GM12878 (cell line): Measurements from ENCODE around the gene MYO1E. TPM values are rescaled to one million over a fixed set of nuclear protein-coding genes. Genes with fewer than 3 reads are reported as not detected.
A peak's percentile ranks its signal among the peaks of the same experiment; 100 is the strongest.

ENCODE experiments used
- ATAC-seq: fragments of 200-7000 bp; cut with Tn5 transposase; 3 replicates; pipeline ENCODE4 v1.9.1; 2020; ENCODE audit warnings: mild to moderate bottlenecking, moderate library complexity
- BruUV-seq: library from RNA; stranded (reverse); fragments of 400-500 nt; replicated peaks from 2 replicates; lab custom pipeline; 2021; lab: Mats Ljungman, UMichigan
- CTCF ChIA-PET: fragments of 300-600 bp; sonication (Branson Sonifier 250); formaldehyde crosslinking; extraction: SDS; loops from one replicate; lab custom pipeline; 2021; ENCODE audit warnings: inconsistent platforms; lab: Yijun Ruan, JAX
- POLR2A ChIA-PET: fragments of 350-600 bp; formaldehyde crosslinking; extraction: SDS; loops from one replicate; lab custom pipeline; 2021; ENCODE audit warnings: inconsistent platforms; lab: Charles Lee
- RAD21 ChIA-PET: fragments of 300-600 bp; sonication (Branson Sonifier 250); formaldehyde crosslinking; loops from one replicate; lab custom pipeline; 2023; ENCODE audit warnings: antibody characterized with exemption; ENCODE audit not compliant: unreplicated experiment; lab: Charles Lee
- SMC1A ChIA-PET: fragments of 300-600 bp; sonication (Branson Sonifier 250); formaldehyde crosslinking; loops from one replicate; lab custom pipeline; 2023; ENCODE audit not compliant: unreplicated experiment, uncharacterized antibody; lab: Charles Lee
- DNase-seq: peaks from one replicate; pipeline ENCODE4 v3.0.0-alpha.2; 2011; ENCODE audit warnings: low read depth, low spot score
- FAIRE-seq: peaks from 3 replicates; lab custom pipeline; 2011; peaks lifted over from hg19 to GRCh38; lab: Jason Lieb, UNC
- H2AFZ ChIP-seq: 2 replicates; pipeline ENCODE4 v1.6.0; 2011; ENCODE audit warnings: low read depth, low read length, control low read depth; ENCODE audit not compliant: control insufficient read depth
- H3K27ac ChIP-seq: 2 replicates; pipeline ENCODE4 v1.5.1; 2011; ENCODE audit warnings: control low read depth; ENCODE audit not compliant: control insufficient read depth, insufficient read depth
- H3K27me3 ChIP-seq, 2 experiments: replicated peaks in 1 of 2; 2 replicates each; pipeline versions ENCODE4 v1.6.0 to v1.6.1; 2011; ENCODE audit warnings: low read length in 1 of 2; ENCODE audit not compliant: control insufficient read depth in 2 of 2, insufficient read depth in 2 of 2
- H3K36me3 ChIP-seq, 2 experiments: 2 replicates each; pipeline ENCODE4 v1.5.1; 2011; ENCODE audit warnings: low read length in 1 of 2; ENCODE audit not compliant: control insufficient read depth in 2 of 2, insufficient read depth in 2 of 2
- H3K4me1 ChIP-seq: 2 replicates; pipeline ENCODE4 v1.6.1; 2011; ENCODE audit warnings: mild to moderate bottlenecking, low read length, moderate library complexity, mixed read lengths; ENCODE audit not compliant: control insufficient read depth, insufficient read depth
- H3K4me2 ChIP-seq: 2 replicates; pipeline ENCODE4 v1.6.0; 2011; ENCODE audit warnings: control low read depth; ENCODE audit not compliant: control insufficient read depth, insufficient read depth
- H3K4me3 ChIP-seq: fragments of 200-600 bp; sonication (generic); 2 replicates; pipeline ENCODE4 v1.5.1; 2016
- H3K79me2 ChIP-seq: 2 replicates; pipeline ENCODE4 v1.6.0; 2011; ENCODE audit warnings: low read length; ENCODE audit not compliant: control insufficient read depth, insufficient read depth
- H3K9ac ChIP-seq: 2 replicates; pipeline ENCODE4 v1.8.0; 2011; ENCODE audit warnings: low read length, control low read depth, mixed read lengths; ENCODE audit not compliant: control insufficient read depth, insufficient read depth
- H3K9me3 ChIP-seq: replicated peaks from 3 replicates; pipeline ENCODE4 v1.5.1; 2011; ENCODE audit warnings: mild to moderate bottlenecking, low read length; ENCODE audit not compliant: control insufficient read depth, insufficient read depth
- H4K20me1 ChIP-seq: 2 replicates; pipeline ENCODE4 v1.6.0; 2011; ENCODE audit not compliant: control insufficient read depth, insufficient read depth
- EGR1 ChIP-seq, 2 experiments: IDR thresholded peaks; 1 replicate in 1 of 2; 2 replicates in 1 of 2; pipeline ENCODE4 v1.6.1; 2011 to 2012; ENCODE audit warnings: low read depth in 2 of 2, low read length in 2 of 2, borderline replicate concordance in 1 of 2, mild to moderate bottlenecking in 1 of 2, moderate library complexity in 1 of 2
- MEF2B ChIP-seq: fragments of 450-650 bp; IDR thresholded peaks from 2 replicates; pipeline ENCODE4 v1.6.1; 2018; ENCODE audit warnings: mild to moderate bottlenecking, moderate library complexity; ENCODE audit not compliant: partially characterized antibody, poor library complexity, severe bottlenecking
- RELA ChIP-seq: fragments of 450-650 bp; IDR thresholded peaks from 2 replicates; pipeline ENCODE4 v1.8.0; 2014; ENCODE audit warnings: borderline replicate concordance; ENCODE audit not compliant: partially characterized antibody
- REST ChIP-seq: IDR thresholded peaks from 2 replicates; pipeline ENCODE4 v1.6.1; 2012; ENCODE audit warnings: mild to moderate bottlenecking, low read depth, low read length
- SIX5 ChIP-seq: IDR thresholded peaks from 2 replicates; pipeline ENCODE4 v1.6.1; 2011; ENCODE audit warnings: mild to moderate bottlenecking, low read depth, low read length, moderate library complexity; ENCODE audit not compliant: severe bottlenecking
- SMAD1 ChIP-seq: fragments of 450-650 bp; IDR thresholded peaks from 2 replicates; pipeline ENCODE4 v1.6.1; 2018; ENCODE audit warnings: mild to moderate bottlenecking, low read depth; ENCODE audit not compliant: partially characterized antibody
- TCF3 ChIP-seq: IDR thresholded peaks from 2 replicates; pipeline ENCODE4 v1.6.1; 2012; ENCODE audit warnings: low read depth, mild to moderate bottlenecking, low read length, borderline replicate concordance; ENCODE audit not compliant: insufficient read depth
- WGBS: methylation state at CpG from one replicate; pipeline ENCODE4 v1.1.6; 2016; ENCODE audit warnings: low lambda C conversion rate; ENCODE audit not compliant: insufficient replicate concordance, insufficient coverage; ENCODE audit errors: missing lambda C conversion rate; 5-methylcytosine and 5-hydroxymethylcytosine counted together
- in situ Hi-C: fragments of 300-500 bp; cut with MboI; formaldehyde crosslinking; loops from 9 replicates; pipeline ENCODE4 v1.14.3; 2018; ENCODE audit warnings: mixed read lengths
- intact Hi-C: fragments of 100-400 bp; cut with micrococcal nuclease; formaldehyde crosslinking; loops from one replicate; pipeline ENCODE4 v1.14.2; 2022; ENCODE audit not compliant: unreplicated experiment
- polyA plus RNA-seq, 11 experiments: library from polyadenylated mRNA; depleted of rRNA in 4 of 11; unstranded in 6 of 11; stranded (reverse) in 5 of 11; fragments of >200 nt; fragmentation: Nextera tagmentation in 4 of 11; fragmentation: Illumina TruSeq in 1 of 11; extraction: Ambion mirVana in 4 of 11; extraction: Trizol in 1 of 11; gene quantifications; 1 replicate in 1 of 11; 2 replicates in 10 of 11; pipeline versions ENCODE4 v1.2.1 to v1.2.3, GENCODE V29; 2011 to 2016; ENCODE audit warnings: inconsistent platforms in 2 of 11, missing spikeins in 2 of 11, low read depth in 1 of 11
- total RNA-seq, 4 experiments: library from RNA; depleted of rRNA in 3 of 4; stranded (reverse); fragments of >200 nt in 3 of 4; fragmentation: Illumina TruSeq in 1 of 4; extraction: Trizol in 1 of 4; gene quantifications; 2 replicates each; pipeline versions ENCODE4 v1.2.1 to v1.2.3, GENCODE V29; 2013 to 2021

MYO1E gene
- total and polyA plus RNA-seq, 10 of the 15 experiments (the other 5 are each of a cell fraction or from before 2014, with no cell fraction given) = 10.3 to 266 (median 64.9) TPM

DNA sequence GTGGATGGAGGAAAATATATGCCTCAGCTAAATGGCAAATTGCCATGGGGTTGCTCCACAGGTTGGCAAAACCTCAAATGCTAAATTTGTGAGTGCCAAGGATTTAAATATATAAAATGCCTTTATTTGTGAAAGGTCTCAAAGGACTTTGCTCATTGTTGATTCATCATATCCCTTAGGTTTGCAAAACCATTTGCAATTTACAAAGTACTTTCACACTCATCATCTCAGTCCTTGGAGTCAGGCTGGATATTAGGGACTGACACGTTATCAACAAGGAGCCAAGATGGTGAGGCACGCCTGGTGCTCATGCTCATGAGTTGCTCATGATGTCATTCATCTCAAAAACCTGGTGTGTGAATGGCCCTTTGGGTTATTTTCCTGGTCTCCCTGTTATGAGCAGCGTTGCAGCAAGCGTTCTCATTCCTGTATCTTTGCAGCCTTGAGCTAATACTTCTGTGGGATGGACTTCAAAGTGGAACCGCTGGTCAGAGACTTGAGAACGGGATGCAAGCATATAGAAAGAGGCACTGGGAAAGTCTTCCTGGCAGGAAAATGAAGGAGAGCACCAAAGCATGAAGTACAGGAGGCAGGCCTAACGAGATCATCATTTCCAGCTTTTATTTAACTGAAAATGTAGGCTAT, 66.0 kb downstream of the MYO1E start:
- H3K4me2 ChIP-seq = no peak overlapping the region
- in situ Hi-C loops = no loop called here

More for the DNA sequence above, 66.0 kb downstream of the MYO1E start:
- no peak for TF ChIP-seq SMAD1
- no peak for TF ChIP-seq EGR1 (IDR thresholded peaks at IDR 0.05; ENCODE audit: borderline replicate concordance in 1 of 2, low read depth in 2 of 2, low read length in 2 of 2)
- TF ChIP-seq SIX5 = no peak
- TF ChIP-seq TCF3 = 0 out of 2 replicates have a peak, but pooled peaks have one; percentile 43
- no peak for TF ChIP-seq MEF2B
- TF ChIP-seq RELA = no peak
- no peak for TF ChIP-seq REST
- Histone ChIP-seq H4K20me1 (no peaks in the 10 kb centered on the region), H3K79me2 (peaks cover 83% of the 10 kb centered on the region), H3K4me1 (peaks cover 45% of the 10 kb centered on the region), H3K36me3 (peaks cover 3 to 5% of the 10 kb centered on the region in 2 experiments; a peak in 2 of 4 replicates), H3K9ac (no peak overlapping the region), H3K9me3 (no peaks in the 10 kb centered on the region), H3K4me3 (no peak overlapping the region), H3K27me3 (no peaks in the 10 kb centered on the region), H3K27ac (no peak overlapping the region), H2AFZ (no peak overlapping the region)
- intact Hi-C loops = no loop called here
- no TSS peak for BruUV-seq
- ChIA-PET RAD21 (no interaction called here), SMC1A (interaction anchor here (0.8 to 4.2 kb wide), 5 partner anchors 9 to 105 kb away, joined by 3 to 22 read pairs (median 3); no protein-coding TSS in a partner anchor), POLR2A (interaction anchor here (0.5 to 1.9 kb wide), 2 partner anchors 8 to 81 kb away, joined by 3 to 8 read pairs; no protein-coding TSS in a partner anchor), CTCF (interaction anchor here (1.4 kb wide), 1 partner anchor 222 kb away, joined by 3 read pairs; no protein-coding TSS in a partner anchor)
- DNase-seq (no peak), FAIRE-seq (no peak), ATAC-seq (no peak)
- 78% methylated on average over 7 of the region's 7 CpGs for WGBS
